Measurements from ENCODE around the gene PWWP2B.
A peak's percentile ranks its signal among the peaks of the same experiment; 100 is the strongest.

Gene PWWP2B

GRCh38 chr10:132400041-132400546, 3.1 kb downstream of the PWWP2B start:
- no peaks in the 10 kb centered on the region for H3K9me3 ChIP-seq (ENCODE audit: control insufficient read depth, insufficient read depth, low read length)
- no peaks in the 10 kb centered on the region for H3K4me1 ChIP-seq (ENCODE audit: control insufficient read depth, insufficient read depth, low read length)
- no peak overlapping the region for H3K4me3 ChIP-seq (ENCODE audit: low read depth, low read length)
- no peaks in the 10 kb centered on the region for H3K36me3 ChIP-seq (ENCODE audit: control insufficient read depth, insufficient read depth, low read length)
- no peaks in the 10 kb centered on the region for H3K27me3 ChIP-seq (ENCODE audit: control insufficient read depth, insufficient read depth, low read length)
- H3K9ac ChIP-seq (ENCODE audit: low read depth, low read length), result no peak overlapping the region

GRCh38 chr10:132400547-132401151, 3.6 kb downstream of the PWWP2B start:
- Histone ChIP-seq H3K36me3 (ENCODE audit: control insufficient read depth, insufficient read depth, low read length) (peaks cover 4% of the 10 kb centered on the region), H3K9me3 (ENCODE audit: control insufficient read depth, insufficient read depth, low read length) (no peaks in the 10 kb centered on the region), H3K9ac (ENCODE audit: low read depth, low read length) (no peak overlapping the region), H3K4me1 (ENCODE audit: control insufficient read depth, insufficient read depth, low read length) (no peaks in the 10 kb centered on the region), H3K27me3 (ENCODE audit: control insufficient read depth, insufficient read depth, low read length) (no peaks in the 10 kb centered on the region), H3K4me3 (ENCODE audit: low read depth, low read length) (no peak overlapping the region)

- peaks cover 11% of the 10 kb centered on the region for H3K36me3 ChIP-seq (ENCODE audit: control insufficient read depth, insufficient read depth, low read length)
- no peaks in the 10 kb centered on the region for H3K9me3 ChIP-seq (ENCODE audit: control insufficient read depth, insufficient read depth, low read length)
- no peak overlapping the region for H3K4me3 ChIP-seq (ENCODE audit: low read depth, low read length)
- no peak overlapping the region for H3K9ac ChIP-seq (ENCODE audit: low read depth, low read length)
- no peaks in the 10 kb centered on the region for H3K27me3 ChIP-seq (ENCODE audit: control insufficient read depth, insufficient read depth, low read length)
- no peaks in the 10 kb centered on the region for H3K4me1 ChIP-seq (ENCODE audit: control insufficient read depth, insufficient read depth, low read length)
Measured at GRCh38 chr10:132401401-132402118, 4.6 kb downstream of the PWWP2B start.

- Histone ChIP-seq H3K4me1 (ENCODE audit: control insufficient read depth, insufficient read depth, low read length) (no peaks in the 10 kb centered on the region), H3K36me3 (ENCODE audit: control insufficient read depth, insufficient read depth, low read length) (peaks cover 11% of the 10 kb centered on the region), H3K4me3 (ENCODE audit: low read depth, low read length) (no peak overlapping the region), H3K9ac (ENCODE audit: low read depth, low read length) (no peak overlapping the region), H3K9me3 (ENCODE audit: control insufficient read depth, insufficient read depth, low read length) (no peaks in the 10 kb centered on the region), H3K27me3 (ENCODE audit: control insufficient read depth, insufficient read depth, low read length) (no peaks in the 10 kb centered on the region)
Measured at GRCh38 chr10:132402781-132403241, 5.8 kb downstream of the PWWP2B start.

GRCh38 chr10:132403511-132404168, 6.6 kb downstream of the PWWP2B start:
- no peaks in the 10 kb centered on the region for H3K4me1 ChIP-seq (ENCODE audit: control insufficient read depth, insufficient read depth, low read length)
- peaks cover 11% of the 10 kb centered on the region for H3K36me3 ChIP-seq (ENCODE audit: control insufficient read depth, insufficient read depth, low read length)
- no peak overlapping the region for H3K9ac ChIP-seq (ENCODE audit: low read depth, low read length)
- H3K27me3 ChIP-seq (ENCODE audit: control insufficient read depth, insufficient read depth, low read length), result no peaks in the 10 kb centered on the region
- H3K4me3 ChIP-seq (ENCODE audit: low read depth, low read length), result no peak overlapping the region
- no peaks in the 10 kb centered on the region for H3K9me3 ChIP-seq (ENCODE audit: control insufficient read depth, insufficient read depth, low read length)

- Histone ChIP-seq H3K9ac (ENCODE audit: low read depth, low read length) (no peak overlapping the region), H3K36me3 (ENCODE audit: control insufficient read depth, insufficient read depth, low read length) (peaks cover 11% of the 10 kb centered on the region), H3K4me3 (ENCODE audit: low read depth, low read length) (no peak overlapping the region), H3K27me3 (ENCODE audit: control insufficient read depth, insufficient read depth, low read length) (no peaks in the 10 kb centered on the region), H3K9me3 (ENCODE audit: control insufficient read depth, insufficient read depth, low read length) (no peaks in the 10 kb centered on the region), H3K4me1 (ENCODE audit: control insufficient read depth, insufficient read depth, low read length) (no peaks in the 10 kb centered on the region)
Measured at GRCh38 chr10:132404169-132404880, 7.3 kb downstream of the PWWP2B start.

GRCh38 chr10:132404911-132405462, 8.0 kb downstream of the PWWP2B start:
- Histone ChIP-seq H3K4me1 (ENCODE audit: control insufficient read depth, insufficient read depth, low read length) (no peaks in the 10 kb centered on the region), H3K36me3 (ENCODE audit: control insufficient read depth, insufficient read depth, low read length) (peaks cover 11% of the 10 kb centered on the region), H3K9ac (ENCODE audit: low read depth, low read length) (no peak overlapping the region), H3K27me3 (ENCODE audit: control insufficient read depth, insufficient read depth, low read length) (no peaks in the 10 kb centered on the region), H3K4me3 (ENCODE audit: low read depth, low read length) (no peak overlapping the region), H3K9me3 (ENCODE audit: control insufficient read depth, insufficient read depth, low read length) (no peaks in the 10 kb centered on the region)

- H3K4me3 ChIP-seq (ENCODE audit: low read depth, low read length), result no peak overlapping the region
- no peaks in the 10 kb centered on the region for H3K4me1 ChIP-seq (ENCODE audit: control insufficient read depth, insufficient read depth, low read length)
- H3K9ac ChIP-seq (ENCODE audit: low read depth, low read length), result no peak overlapping the region
- H3K36me3 ChIP-seq (ENCODE audit: control insufficient read depth, insufficient read depth, low read length), result peaks cover 11% of the 10 kb centered on the region
- H3K9me3 ChIP-seq (ENCODE audit: control insufficient read depth, insufficient read depth, low read length), result no peaks in the 10 kb centered on the region
- no peaks in the 10 kb centered on the region for H3K27me3 ChIP-seq (ENCODE audit: control insufficient read depth, insufficient read depth, low read length)
Measured at GRCh38 chr10:132405463-132405991, 8.5 kb downstream of the PWWP2B start.

GRCh38 chr10:132406181-132406580, 9.2 kb downstream of the PWWP2B start:
- Histone ChIP-seq H3K9ac (ENCODE audit: low read depth, low read length) (no peak overlapping the region), H3K4me3 (ENCODE audit: low read depth, low read length) (no peak overlapping the region), H3K9me3 (ENCODE audit: control insufficient read depth, insufficient read depth, low read length) (no peaks in the 10 kb centered on the region), H3K27me3 (ENCODE audit: control insufficient read depth, insufficient read depth, low read length) (no peaks in the 10 kb centered on the region), H3K4me1 (ENCODE audit: control insufficient read depth, insufficient read depth, low read length) (no peaks in the 10 kb centered on the region), H3K36me3 (ENCODE audit: control insufficient read depth, insufficient read depth, low read length) (peaks cover 11% of the 10 kb centered on the region)

GRCh38 chr10:132406750-132407149, 9.8 kb downstream of the PWWP2B start:
- no peaks in the 10 kb centered on the region for H3K9me3 ChIP-seq (ENCODE audit: control insufficient read depth, insufficient read depth, low read length)
- no peak overlapping the region for H3K9ac ChIP-seq (ENCODE audit: low read depth, low read length)

GRCh38 chr10:132407243-132407746, 10.3 kb downstream of the PWWP2B start:
- peaks cover 11% of the 10 kb centered on the region for H3K36me3 ChIP-seq (ENCODE audit: control insufficient read depth, insufficient read depth, low read length)
- H3K4me3 ChIP-seq (ENCODE audit: low read depth, low read length), result no peak overlapping the region
- peak overlapping the region; percentile 60 for H3K9ac ChIP-seq (ENCODE audit: low read depth, low read length)
- H3K4me1 ChIP-seq (ENCODE audit: control insufficient read depth, insufficient read depth, low read length), result no peaks in the 10 kb centered on the region
- no peaks in the 10 kb centered on the region for H3K27me3 ChIP-seq (ENCODE audit: control insufficient read depth, insufficient read depth, low read length)
- no peaks in the 10 kb centered on the region for H3K9me3 ChIP-seq (ENCODE audit: control insufficient read depth, insufficient read depth, low read length)

More at GRCh38 chr10:132406750-132407149, 9.8 kb downstream of the PWWP2B start:
- H3K36me3 ChIP-seq (ENCODE audit: control insufficient read depth, insufficient read depth, low read length), result peaks cover 11% of the 10 kb centered on the region
- H3K4me3 ChIP-seq (ENCODE audit: low read depth, low read length), result no peak overlapping the region
- H3K27me3 ChIP-seq (ENCODE audit: control insufficient read depth, insufficient read depth, low read length), result no peaks in the 10 kb centered on the region
- no peaks in the 10 kb centered on the region for H3K4me1 ChIP-seq (ENCODE audit: control insufficient read depth, insufficient read depth, low read length)
